Naive thymus-derived CD4-positive, alpha-beta T cell (primary cell): ENCODE measurements around the gene ALS2. TPM values are rescaled to one million over a fixed set of nuclear protein-coding genes. Genes with fewer than 3 reads are reported as not detected.

ENCODE experiments used
- ATAC-seq: fragments of 150-1000 bp; cut with Tn5 transposase; 2 replicates; pipeline ENCODE4 v1.10.0; 2021; ENCODE audit warnings: mild to moderate bottlenecking, moderate library complexity
- CTCF ChIA-PET: fragments of 350-600 bp; sonication (Branson Sonifier 250); formaldehyde crosslinking; loops from one replicate; lab custom pipeline; 2021; ENCODE audit warnings: antibody characterized with exemption; lab: Charles Lee
- POLR2A ChIA-PET: fragments of 350-600 bp; sonication (Branson Sonifier 250); formaldehyde crosslinking; loops from one replicate; lab custom pipeline; 2021; ENCODE audit warnings: antibody characterized with exemption, inconsistent platforms; lab: Charles Lee
- DNase-seq, 9 donors: peaks; one replicate each; pipeline versions ENCODE4 v3.0.0 to v3.0.0-alpha.2; 2020 to 2022; ENCODE audit warnings: mixed read lengths in 1 of 9
- H3K27ac ChIP-seq: one replicate; pipeline ENCODE4 v1.7.0; 2013; ENCODE audit warnings: mild to moderate bottlenecking, low read depth, low read length, moderate library complexity
- H3K27me3 ChIP-seq, 2 donors: one replicate each; pipeline ENCODE4 v1.7.0; 2013; ENCODE audit warnings: low read length in 2 of 2, mild to moderate bottlenecking in 2 of 2, moderate library complexity in 2 of 2; ENCODE audit not compliant: control insufficient read depth in 2 of 2, insufficient read depth in 2 of 2
- H3K36me3 ChIP-seq, 3 experiments: 1 replicate in 2 of 3; 2 replicates in 1 of 3; pipeline ENCODE4 v1.7.0; 2013; ENCODE audit warnings: low read length in 3 of 3, mild to moderate bottlenecking in 3 of 3, moderate library complexity in 1 of 3; ENCODE audit not compliant: insufficient read depth in 3 of 3, control insufficient read depth in 2 of 3
- H3K4me1 ChIP-seq, 2 donors: one replicate each; pipeline ENCODE4 v1.7.0; 2013; ENCODE audit warnings: low read length in 2 of 2, mild to moderate bottlenecking in 2 of 2, moderate library complexity in 1 of 2; ENCODE audit not compliant: control insufficient read depth in 2 of 2, insufficient read depth in 2 of 2
- H3K4me3 ChIP-seq: 2 replicates; pipeline ENCODE4 v1.7.0; 2013; ENCODE audit warnings: mild to moderate bottlenecking, low read length
- H3K9me3 ChIP-seq, 3 experiments: 1 replicate in 2 of 3; 2 replicates in 1 of 3; pipeline ENCODE4 v1.7.0; 2013; ENCODE audit warnings: low read length in 3 of 3; ENCODE audit not compliant: control insufficient read depth in 2 of 3
- H3K27ac Mint-ChIP-seq, 9 donors: one replicate each; pipeline ENCODE4 v1.8.0; 2020 to 2022; ENCODE audit warnings: mixed read lengths in 9 of 9, mild to moderate bottlenecking in 8 of 9, moderate library complexity in 5 of 9, inconsistent platforms in 2 of 9
- H3K27me3 Mint-ChIP-seq, 5 donors: one replicate each; pipeline ENCODE4 v1.8.0; 2021 to 2022; ENCODE audit warnings: mixed read lengths in 5 of 5, mild to moderate bottlenecking in 1 of 5
- H3K36me3 Mint-ChIP-seq, 5 donors: one replicate each; pipeline ENCODE4 v1.8.0; 2020 to 2022; ENCODE audit warnings: mixed read lengths in 5 of 5, mild to moderate bottlenecking in 3 of 5, inconsistent platforms in 1 of 5
- H3K4me1 Mint-ChIP-seq, 7 donors: one replicate each; pipeline ENCODE4 v1.8.0; 2020 to 2022; ENCODE audit warnings: mixed read lengths in 7 of 7, mild to moderate bottlenecking in 3 of 7, inconsistent platforms in 1 of 7
- H3K4me3 Mint-ChIP-seq, 10 donors: one replicate each; pipeline ENCODE4 v1.8.0; 2020 to 2022; ENCODE audit warnings: mild to moderate bottlenecking in 10 of 10, mixed read lengths in 10 of 10, moderate library complexity in 6 of 10, inconsistent platforms in 2 of 10
- H3K9me3 Mint-ChIP-seq, 11 donors: one replicate each; pipeline ENCODE4 v1.8.0; 2020 to 2022; ENCODE audit warnings: mixed read lengths in 11 of 11, mild to moderate bottlenecking in 4 of 11, inconsistent platforms in 1 of 11, moderate library complexity in 1 of 11
- intact Hi-C, 2 donors: fragments of 100-400 bp; cut with micrococcal nuclease; formaldehyde crosslinking; loops; one replicate each; pipeline ENCODE4 v1.15.1; 2023
- polyA plus RNA-seq, 2 donors: library from polyadenylated mRNA; unstranded; fragments of 300-500 nt; fragmentation: Illumina TruSeq; gene quantifications; one replicate each; pipeline ENCODE4 v1.2.3, GENCODE V29; 2021
- total RNA-seq, 6 experiments: library from RNA in 5 of 6; stranded (reverse) in 5 of 6; gene quantifications; 1 replicate in 5 of 6; 2 replicates in 1 of 6; pipeline ENCODE4 v1.2.3 and lab custom pipeline; 2021 to 2026

The ALS2 gene
- total and polyA plus RNA-seq, 7 experiments from 2014 or later: 3.6 to 13.5 (median 10.1) TPM

GRCh38 chr2:201746551-201746950 is 34.2 kb downstream of the ALS2 start:
- no peaks in the 10 kb centered on the region for H3K27me3 ChIP-seq
- H3K36me3 Mint-ChIP-seq: peaks cover 0 to 41% (median 16%) of the 10 kb centered on the region in 5 donors
- no peaks in the 10 kb centered on the region for H3K27me3 Mint-ChIP-seq
- ChIA-PET CTCF (no interaction called here), POLR2A (no interaction called here)
- H3K4me3 Mint-ChIP-seq: no peak overlapping the region
- H3K4me1 Mint-ChIP-seq: peaks cover 0 to 1% (median 0%) of the 10 kb centered on the region in 7 donors
- H3K27ac ChIP-seq: no peak overlapping the region
- ATAC-seq: no peak
- intact Hi-C loops: no loop called here
- no peaks in the 10 kb centered on the region for H3K9me3 Mint-ChIP-seq
- H3K9me3 ChIP-seq: no peaks in the 10 kb centered on the region
- H3K36me3 ChIP-seq: peaks cover 0 to 16% (median 0%) of the 10 kb centered on the region in 3 experiments
- DNase-seq: no peak
- no peak overlapping the region for H3K4me3 ChIP-seq
- H3K27ac Mint-ChIP-seq: no peak overlapping the region
- no peaks in the 10 kb centered on the region for H3K4me1 ChIP-seq

- Histone ChIP-seq H3K4me3 (no peak overlapping the region), H3K36me3 (no peaks in the 10 kb centered on the region), H3K27me3 (no peaks in the 10 kb centered on the region), H3K27ac (no peak overlapping the region), H3K9me3 (no peaks in the 10 kb centered on the region), H3K4me1 (no peaks in the 10 kb centered on the region)
- H3K4me3 Mint-ChIP-seq: no peak overlapping the region
- no peaks in the 10 kb centered on the region for H3K4me1 Mint-ChIP-seq
- ChIA-PET CTCF (no interaction called here), POLR2A (no interaction called here)
- H3K27ac Mint-ChIP-seq: no peak overlapping the region
- ATAC-seq (no peak), DNase-seq (no peak)
- no peaks in the 10 kb centered on the region for H3K27me3 Mint-ChIP-seq
- H3K9me3 Mint-ChIP-seq: peaks cover 0 to 15% (median 4%) of the 10 kb centered on the region in 11 donors
- H3K36me3 Mint-ChIP-seq: peaks cover 13 to 43% (median 32%) of the 10 kb centered on the region in 5 donors
- intact Hi-C loops: no loop called here
These were observed 45.2 kb downstream of the ALS2 start for GRCh38 chr2:201735486-201735885.

- no peaks in the 10 kb centered on the region for H3K27me3 ChIP-seq
- ATAC-seq (no peak), DNase-seq (no peak)
- H3K36me3 ChIP-seq: no peaks in the 10 kb centered on the region
- H3K36me3 Mint-ChIP-seq: peaks cover 13 to 45% (median 34%) of the 10 kb centered on the region in 5 donors
- H3K9me3 ChIP-seq: no peaks in the 10 kb centered on the region
- no peak overlapping the region for H3K27ac Mint-ChIP-seq
- no peaks in the 10 kb centered on the region for H3K27me3 Mint-ChIP-seq
- intact Hi-C loops: no loop called here
- H3K4me1 Mint-ChIP-seq: no peaks in the 10 kb centered on the region
- H3K4me3 Mint-ChIP-seq: no peak overlapping the region
- ChIA-PET CTCF (no interaction called here), POLR2A (no interaction called here)
- H3K4me3 ChIP-seq: no peak overlapping the region
- no peak overlapping the region for H3K27ac ChIP-seq
- no peaks in the 10 kb centered on the region for H3K4me1 ChIP-seq
- peaks cover 0 to 15% (median 4%) of the 10 kb centered on the region in 11 donors for H3K9me3 Mint-ChIP-seq
These were observed 46.6 kb downstream of the ALS2 start for GRCh38 chr2:201734111-201734510.

GRCh38 chr2:201733544-201733943 is 47.2 kb downstream of the ALS2 start:
- Histone ChIP-seq H3K9me3 (no peaks in the 10 kb centered on the region), H3K27ac (no peak overlapping the region), H3K36me3 (peaks cover 0 to under 1% (median 0%) of the 10 kb centered on the region in 3 experiments), H3K4me1 (no peaks in the 10 kb centered on the region), H3K4me3 (no peak overlapping the region), H3K27me3 (no peaks in the 10 kb centered on the region)
- peaks cover 0 to 15% (median 4%) of the 10 kb centered on the region in 11 donors for H3K9me3 Mint-ChIP-seq
- H3K27ac Mint-ChIP-seq: no peak overlapping the region
- ChIA-PET CTCF (no interaction called here), POLR2A (no interaction called here)
- H3K4me1 Mint-ChIP-seq: no peaks in the 10 kb centered on the region
- ATAC-seq (no peak), DNase-seq (no peak)
- peaks cover 11 to 49% (median 38%) of the 10 kb centered on the region in 5 donors for H3K36me3 Mint-ChIP-seq
- H3K27me3 Mint-ChIP-seq: no peaks in the 10 kb centered on the region
- no peak overlapping the region for H3K4me3 Mint-ChIP-seq
- intact Hi-C loops: no loop called here

DNA sequence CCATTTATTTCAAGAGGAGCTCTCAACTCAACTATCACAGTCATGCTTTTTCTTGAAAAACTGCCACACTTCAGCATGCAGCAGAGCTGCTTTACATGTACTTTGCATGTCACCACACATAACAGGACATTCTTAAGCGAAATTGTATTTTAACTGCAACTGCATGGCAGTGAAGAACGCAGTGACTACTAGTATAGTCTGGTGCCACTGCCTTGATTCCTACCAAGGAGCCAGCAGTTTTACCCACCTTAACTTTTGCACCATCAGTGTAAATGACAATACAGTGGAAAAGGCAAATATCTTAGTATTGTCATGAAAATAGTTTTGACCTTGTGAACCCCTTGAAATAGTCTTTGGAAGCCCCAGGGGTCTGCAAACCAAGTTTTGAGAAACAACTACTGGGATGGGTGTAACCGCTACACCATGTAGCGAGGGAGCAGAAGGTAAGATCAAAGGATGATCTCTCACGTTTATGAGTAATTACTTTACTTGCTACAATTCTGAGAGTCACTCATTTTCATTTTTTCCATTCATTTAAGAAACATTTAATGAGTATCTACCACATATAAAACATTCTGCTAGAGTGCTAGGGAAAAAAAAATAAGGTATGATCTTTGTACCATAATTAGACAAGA is 50.0 kb downstream of the ALS2 start:
- DNase-seq: no peak
- intact Hi-C loops: no loop called here

GRCh38 chr2:201715459-201715858 is 65.3 kb downstream of the ALS2 start:
- H3K9me3 ChIP-seq: no peaks in the 10 kb centered on the region
- H3K27ac ChIP-seq: no peak overlapping the region
- H3K4me1 Mint-ChIP-seq: no peaks in the 10 kb centered on the region
- peaks cover 0 to 9% (median 5%) of the 10 kb centered on the region in 11 donors for H3K9me3 Mint-ChIP-seq
- DNase-seq (no peak), ATAC-seq (no peak)
- peaks cover 0 to 21% (median 0%) of the 10 kb centered on the region in 3 experiments for H3K36me3 ChIP-seq
- peaks cover 17 to 67% (median 54%) of the 10 kb centered on the region in 5 donors for H3K36me3 Mint-ChIP-seq
- POLR2A ChIA-PET: no interaction called here
- CTCF ChIA-PET: no interaction called here
- no peak overlapping the region for H3K27ac Mint-ChIP-seq
- no peak overlapping the region for H3K4me3 ChIP-seq
- no peaks in the 10 kb centered on the region for H3K27me3 Mint-ChIP-seq
- H3K4me3 Mint-ChIP-seq: no peak overlapping the region
- no peaks in the 10 kb centered on the region for H3K4me1 ChIP-seq
- no peaks in the 10 kb centered on the region for H3K27me3 ChIP-seq
- intact Hi-C loops: no loop called here

More for the DNA sequence above, 50.0 kb downstream of the ALS2 start:
- H3K9me3 ChIP-seq: no peaks in the 10 kb centered on the region
- H3K27me3 Mint-ChIP-seq: no peaks in the 10 kb centered on the region
- H3K27ac ChIP-seq: no peak overlapping the region
- CTCF ChIA-PET: no interaction called here
- H3K4me1 Mint-ChIP-seq: no peaks in the 10 kb centered on the region
- no peak overlapping the region for H3K4me3 Mint-ChIP-seq
- H3K4me1 ChIP-seq: no peaks in the 10 kb centered on the region
- POLR2A ChIA-PET: no interaction called here
- ATAC-seq: no peak
- H3K4me3 ChIP-seq: no peak overlapping the region
- no peaks in the 10 kb centered on the region for H3K27me3 ChIP-seq
- H3K36me3 ChIP-seq: peaks cover 0 to 14% (median 0%) of the 10 kb centered on the region in 3 experiments
- peaks cover 0 to 7% (median 0%) of the 10 kb centered on the region in 11 donors for H3K9me3 Mint-ChIP-seq
- no peak overlapping the region for H3K27ac Mint-ChIP-seq
- peaks cover 8 to 54% (median 42%) of the 10 kb centered on the region in 5 donors for H3K36me3 Mint-ChIP-seq

DNA sequence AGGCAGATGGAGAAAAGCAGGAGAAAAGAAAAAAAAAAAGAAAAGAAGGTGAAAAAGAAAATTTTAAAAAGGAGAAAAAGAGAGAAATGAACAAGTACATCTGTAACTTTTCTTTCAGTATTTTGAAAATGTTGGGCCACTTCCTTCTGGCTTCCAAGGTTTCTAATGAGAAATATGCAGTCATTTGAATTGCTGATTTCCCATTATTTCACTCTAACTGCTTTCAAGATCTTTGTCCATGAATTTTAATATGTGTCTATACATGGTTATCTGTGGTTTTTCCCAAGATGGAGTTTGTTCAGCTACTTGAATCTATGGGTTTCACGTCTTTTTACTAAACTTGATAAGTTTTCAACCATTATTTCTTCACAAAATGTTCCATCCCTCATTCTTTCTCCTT is 68.0 kb downstream of the ALS2 start:
- Histone ChIP-seq H3K4me3 (no peak overlapping the region), H3K27ac (no peak overlapping the region), H3K27me3 (no peaks in the 10 kb centered on the region), H3K9me3 (no peaks in the 10 kb centered on the region), H3K4me1 (no peaks in the 10 kb centered on the region), H3K36me3 (peaks cover 0 to 21% (median 0%) of the 10 kb centered on the region in 3 experiments)
- Mint-ChIP-seq H3K36me3 (peaks cover 17 to 64% (median 51%) of the 10 kb centered on the region in 5 donors), H3K27ac (peak overlapping the region in 1 of 9 donors; percentile 83), H3K4me3 (no peak overlapping the region), H3K4me1 (peaks cover 0 to 4% (median 0%) of the 10 kb centered on the region in 7 donors), H3K9me3 (no peaks in the 10 kb centered on the region), H3K27me3 (no peaks in the 10 kb centered on the region)
- intact Hi-C loops: no loop called here
- DNase-seq (no peak), ATAC-seq (no peak)
- CTCF ChIA-PET: interaction anchor here (0.6 kb wide), 1 partner anchor 69 kb away, joined by 3 read pairs; the partner anchor contains the start of gene TMEM237
- POLR2A ChIA-PET: no interaction called here
